ENCODE results near the gene NFIA. TPM values are rescaled to one million over a fixed set of nuclear protein-coding genes. Genes with fewer than 3 reads are reported as not detected.

Gene NFIA
- polyA plus RNA-seq, 3 donors = 1.4 to 5.3 (median 2.4) TPM

DNA sequence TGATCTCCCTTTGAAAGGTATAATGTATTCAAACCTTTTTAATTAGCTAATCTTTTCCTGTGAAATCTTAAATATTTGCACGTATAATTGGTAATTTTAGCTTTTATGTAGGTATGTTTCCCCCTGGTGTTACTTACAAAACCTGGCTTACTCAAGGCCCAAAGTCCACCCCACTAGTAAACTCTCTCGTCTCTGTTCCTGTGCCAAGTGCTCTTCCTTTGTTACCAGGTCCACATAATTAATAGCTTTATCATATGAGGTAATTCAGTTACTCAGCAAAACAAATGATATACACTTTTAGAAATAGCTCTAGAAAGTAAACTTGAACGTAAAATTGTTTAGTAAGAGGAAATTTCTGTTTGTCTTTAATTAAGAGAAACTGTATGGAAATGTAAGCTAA lies 36.7 kb downstream of the NFIA start:
- Mint-ChIP-seq H3K36me3 (no peaks in the 10 kb centered on the region), H3K4me1 (peaks cover 27% of the 10 kb centered on the region), H3K27ac (no peak overlapping the region), H3K4me3 (no peak overlapping the region), H3K27me3 (ENCODE audit: low read depth in 3 of 3) (no peaks in the 10 kb centered on the region), H3K9me3 (no peaks in the 10 kb centered on the region)
- Histone ChIP-seq H4K20me1 (ENCODE audit: insufficient read depth, low read length) (no peaks in the 10 kb centered on the region), H3K27ac (ENCODE audit: low read depth in 1 of 2, low read length in 2 of 2) (no peak overlapping the region), H3K27me3 (ENCODE audit: control insufficient read depth in 2 of 2, insufficient read depth in 2 of 2, low read length in 2 of 2) (no peaks in the 10 kb centered on the region), H3K9me3 (replicated peaks in 1 of 2; ENCODE audit: control insufficient read depth in 1 of 2, insufficient read depth in 1 of 2, low read length in 2 of 2) (no peaks in the 10 kb centered on the region), H3K9ac (ENCODE audit: insufficient read depth, low read length, poor library complexity, severe bottlenecking) (no peak overlapping the region), H3K36me3 (replicated peaks in 1 of 2; ENCODE audit: control insufficient read depth in 1 of 2, insufficient read depth in 2 of 2, low read length in 2 of 2) (no peaks in the 10 kb centered on the region), H3K4me3 (replicated peaks in 1 of 3; ENCODE audit: low read depth in 2 of 3, low read length in 3 of 3) (no peak overlapping the region), H3K4me1 (ENCODE audit: control insufficient read depth in 1 of 2, insufficient read depth in 2 of 2, low read length in 2 of 2) (peaks cover 10 to 20% of the 10 kb centered on the region in 2 donors), H2AFZ (ENCODE audit: insufficient read depth, low read depth, low read length, poor library complexity, severe bottlenecking) (no peak overlapping the region), H3K4me2 (replicated peaks; ENCODE audit: extremely low read depth, low read length, poor library complexity, severe bottlenecking) (no peak overlapping the region), H3K79me2 (ENCODE audit: insufficient read depth, low read length) (no peaks in the 10 kb centered on the region)
- intact Hi-C loops (cut with micrococcal nuclease) = no loop called here
- no CpG with 5 or more reads among the region's 3 CpGs for WGBS (ENCODE audit: insufficient coverage)
- TF ChIP-seq, protein P1, sequence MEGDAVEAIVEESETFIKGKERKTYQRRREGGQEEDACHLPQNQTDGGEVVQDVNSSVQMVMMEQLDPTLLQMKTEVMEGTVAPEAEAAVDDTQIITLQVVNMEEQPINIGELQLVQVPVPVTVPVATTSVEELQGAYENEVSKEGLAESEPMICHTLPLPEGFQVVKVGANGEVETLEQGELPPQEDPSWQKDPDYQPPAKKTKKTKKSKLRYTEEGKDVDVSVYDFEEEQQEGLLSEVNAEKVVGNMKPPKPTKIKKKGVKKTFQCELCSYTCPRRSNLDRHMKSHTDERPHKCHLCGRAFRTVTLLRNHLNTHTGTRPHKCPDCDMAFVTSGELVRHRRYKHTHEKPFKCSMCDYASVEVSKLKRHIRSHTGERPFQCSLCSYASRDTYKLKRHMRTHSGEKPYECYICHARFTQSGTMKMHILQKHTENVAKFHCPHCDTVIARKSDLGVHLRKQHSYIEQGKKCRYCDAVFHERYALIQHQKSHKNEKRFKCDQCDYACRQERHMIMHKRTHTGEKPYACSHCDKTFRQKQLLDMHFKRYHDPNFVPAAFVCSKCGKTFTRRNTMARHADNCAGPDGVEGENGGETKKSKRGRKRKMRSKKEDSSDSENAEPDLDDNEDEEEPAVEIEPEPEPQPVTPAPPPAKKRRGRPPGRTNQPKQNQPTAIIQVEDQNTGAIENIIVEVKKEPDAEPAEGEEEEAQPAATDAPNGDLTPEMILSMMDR (IDR thresholded peaks at IDR 0.05) = no peak
- DNase-seq = no peak

GRCh38 chr1:61120246-61120840 lies 38.0 kb downstream of the NFIA start:
- H3K4me1 ChIP-seq (ENCODE audit: control insufficient read depth in 1 of 2, insufficient read depth in 2 of 2, low read length in 2 of 2) = peaks cover 3 to 12% of the 10 kb centered on the region in 2 donors
- H3K9me3 ChIP-seq (replicated peaks in 1 of 2; ENCODE audit: control insufficient read depth in 1 of 2, insufficient read depth in 1 of 2, low read length in 2 of 2) = no peaks in the 10 kb centered on the region
- H3K79me2 ChIP-seq (ENCODE audit: insufficient read depth, low read length) = no peaks in the 10 kb centered on the region
- TF ChIP-seq, protein P1 (IDR thresholded peaks at IDR 0.05) = no peak
- H3K4me1 Mint-ChIP-seq = peaks cover 17% of the 10 kb centered on the region
- DNase-seq = no peak
- H3K36me3 ChIP-seq (replicated peaks in 1 of 2; ENCODE audit: control insufficient read depth in 1 of 2, insufficient read depth in 2 of 2, low read length in 2 of 2) = no peaks in the 10 kb centered on the region
- H2AFZ ChIP-seq (ENCODE audit: insufficient read depth, low read depth, low read length, poor library complexity, severe bottlenecking) = no peak overlapping the region
- H3K9ac ChIP-seq (ENCODE audit: insufficient read depth, low read length, poor library complexity, severe bottlenecking) = no peak overlapping the region
- no peaks in the 10 kb centered on the region for H4K20me1 ChIP-seq (ENCODE audit: insufficient read depth, low read length)
- no peak overlapping the region for H3K4me3 Mint-ChIP-seq
- no peaks in the 10 kb centered on the region for H3K9me3 Mint-ChIP-seq
- no peaks in the 10 kb centered on the region for H3K27me3 ChIP-seq (ENCODE audit: control insufficient read depth in 2 of 2, insufficient read depth in 2 of 2, low read length in 2 of 2)
- no peak overlapping the region for H3K4me2 ChIP-seq (replicated peaks; ENCODE audit: extremely low read depth, low read length, poor library complexity, severe bottlenecking)
- peak overlapping the region in 1 of 7 donors; percentile 11 for H3K27ac Mint-ChIP-seq
- H3K36me3 Mint-ChIP-seq = no peaks in the 10 kb centered on the region
- no peaks in the 10 kb centered on the region for H3K27me3 Mint-ChIP-seq (ENCODE audit: low read depth in 3 of 3)
- no peak overlapping the region for H3K4me3 ChIP-seq (replicated peaks in 1 of 3; ENCODE audit: low read depth in 2 of 3, low read length in 3 of 3)
- intact Hi-C loops (cut with micrococcal nuclease) = no loop called here
- no peak overlapping the region for H3K27ac ChIP-seq (ENCODE audit: low read depth in 1 of 2, low read length in 2 of 2)
- 100% methylated on average over 1 of the region's 5 CpGs for WGBS (ENCODE audit: insufficient coverage)
